ENCODE data around the gene TMEM200B. TPM values are rescaled to one million over a fixed set of nuclear protein-coding genes. Genes with fewer than 3 reads are reported as not detected.

The TMEM200B gene
- total and polyA plus RNA-seq, 2 of the 4 experiments (the other 2 are of a cell fraction) = 4.8 to 6.2 TPM

DNA sequence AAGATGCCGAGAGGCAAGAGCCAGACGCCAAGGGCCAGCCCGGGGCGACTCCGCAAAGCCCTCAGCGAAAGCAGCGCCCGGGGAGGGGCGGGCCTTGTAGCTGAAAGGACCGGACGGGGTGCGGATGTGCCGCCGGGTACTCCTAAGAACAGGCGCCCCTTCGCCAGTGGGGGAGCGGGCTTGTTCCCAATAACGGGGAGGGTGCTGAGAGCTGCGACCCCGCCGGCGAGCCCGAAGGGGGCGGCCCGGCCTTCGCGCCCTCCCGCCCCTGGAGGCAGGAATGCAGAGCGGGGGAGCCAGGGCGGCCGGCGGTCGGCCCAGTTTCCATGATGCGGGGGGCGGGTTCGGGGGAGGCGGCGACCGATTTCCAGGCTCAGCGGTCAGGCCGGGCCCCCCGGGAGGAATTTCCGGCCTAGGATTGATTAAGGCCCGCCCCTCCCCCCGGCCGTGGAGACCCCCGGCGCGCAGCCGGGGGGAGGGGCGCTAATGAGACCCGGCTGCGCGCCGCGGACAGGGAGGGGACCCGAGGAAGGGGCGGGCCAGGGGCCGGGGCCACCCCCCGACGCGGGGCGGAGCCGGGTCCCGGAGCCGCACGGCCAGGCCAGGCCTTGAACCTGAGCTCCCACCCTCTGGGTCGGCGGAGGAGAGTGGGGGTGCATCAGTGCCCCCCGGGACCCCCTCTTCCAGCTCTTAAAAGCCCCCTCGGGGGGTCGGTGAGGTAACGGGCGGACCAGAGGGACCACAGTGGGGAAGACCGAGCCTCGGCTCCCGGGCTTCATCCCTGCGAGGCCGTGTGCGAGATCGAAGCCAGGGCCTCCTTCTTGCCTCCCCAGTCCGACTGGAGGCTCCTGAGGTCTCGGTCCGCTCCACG is 898 bp upstream of the TMEM200B start (continued):
- TF ChIP-seq, protein P1, sequence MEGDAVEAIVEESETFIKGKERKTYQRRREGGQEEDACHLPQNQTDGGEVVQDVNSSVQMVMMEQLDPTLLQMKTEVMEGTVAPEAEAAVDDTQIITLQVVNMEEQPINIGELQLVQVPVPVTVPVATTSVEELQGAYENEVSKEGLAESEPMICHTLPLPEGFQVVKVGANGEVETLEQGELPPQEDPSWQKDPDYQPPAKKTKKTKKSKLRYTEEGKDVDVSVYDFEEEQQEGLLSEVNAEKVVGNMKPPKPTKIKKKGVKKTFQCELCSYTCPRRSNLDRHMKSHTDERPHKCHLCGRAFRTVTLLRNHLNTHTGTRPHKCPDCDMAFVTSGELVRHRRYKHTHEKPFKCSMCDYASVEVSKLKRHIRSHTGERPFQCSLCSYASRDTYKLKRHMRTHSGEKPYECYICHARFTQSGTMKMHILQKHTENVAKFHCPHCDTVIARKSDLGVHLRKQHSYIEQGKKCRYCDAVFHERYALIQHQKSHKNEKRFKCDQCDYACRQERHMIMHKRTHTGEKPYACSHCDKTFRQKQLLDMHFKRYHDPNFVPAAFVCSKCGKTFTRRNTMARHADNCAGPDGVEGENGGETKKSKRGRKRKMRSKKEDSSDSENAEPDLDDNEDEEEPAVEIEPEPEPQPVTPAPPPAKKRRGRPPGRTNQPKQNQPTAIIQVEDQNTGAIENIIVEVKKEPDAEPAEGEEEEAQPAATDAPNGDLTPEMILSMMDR (conservative IDR thresholded peaks at IDR 0.05; ENCODE audit: low read depth, low read length) = peak; percentile 77
- TF ChIP-seq NFE2L2 (IDR thresholded peaks at IDR 0.05; ENCODE audit: low read depth, low read length) (no peak), RAD21 (IDR thresholded peaks at IDR 0.05; ENCODE audit: low read length) (no peak)

Data from IMR-90 (cell line).